Esophagus muscularis mucosa (tissue), 4 donors: ENCODE data around the gene CFD. TPM values are rescaled to one million over a fixed set of nuclear protein-coding genes. Genes with fewer than 3 reads are reported as not detected.
"Not testable (repeated sequence)": the region's sequence is repeated elsewhere in the genome, so short reads cannot be mapped to it uniquely, and the experiment has no call there.

Source experiments
- DNase-seq: peaks from one replicate; pipeline ENCODE4 v3.0.0-alpha.2; 2017; ENCODE audit errors: extremely low spot score
- H3K27ac ChIP-seq, 4 donors: fragments of 200-600 bp; sonication (generic); replicated peaks in 1 of 4; 1 replicate in 3 of 4; 2 replicates in 1 of 4; pipeline ENCODE4 v1.5.1; 2016 to 2019; ENCODE audit warnings: mild to moderate bottlenecking in 1 of 4
- H3K27me3 ChIP-seq, 4 donors: fragments of 200-600 bp; sonication (generic); one replicate each; pipeline versions ENCODE4 v1.5.1 to v1.6.0; 2016 to 2019
- H3K36me3 ChIP-seq, 4 donors: fragments of 200-600 bp; sonication (generic); one replicate each; pipeline ENCODE4 v1.5.1; 2016 to 2019
- H3K4me1 ChIP-seq, 4 donors: fragments of 200-600 bp; sonication (generic); one replicate each; pipeline ENCODE4 v1.5.1; 2016 to 2019
- H3K4me3 ChIP-seq, 4 donors: fragments of 200-600 bp; sonication (generic); 1 replicate in 2 of 4; 2 replicates in 2 of 4; pipeline ENCODE4 v1.5.1; 2016 to 2019; ENCODE audit warnings: mild to moderate bottlenecking in 4 of 4, moderate library complexity in 1 of 4
- H3K9me3 ChIP-seq, 4 donors: fragments of 200-600 bp; sonication (generic); 1 replicate in 3 of 4; 2 replicates in 1 of 4; pipeline ENCODE4 v1.5.1; 2016 to 2019
- EP300 ChIP-seq: sonication (generic); formaldehyde crosslinking; IDR thresholded peaks from one replicate; pipeline ENCODE4 v1.6.1; 2017; ENCODE audit warnings: antibody characterized with exemption
- POLR2A ChIP-seq: fragments of 450-650 bp; IDR thresholded peaks from one replicate; pipeline ENCODE4 v1.6.1; 2017; ENCODE audit warnings: antibody characterized with exemption, moderate library complexity, mild to moderate bottlenecking, low read depth
- POLR2AphosphoS5 ChIP-seq, 2 donors: sonication (generic); formaldehyde crosslinking; IDR thresholded peaks; one replicate each; pipeline ENCODE4 v1.6.1; 2017; ENCODE audit warnings: antibody characterized with exemption in 2 of 2
- WGBS: methylation state at CpG from one replicate; pipeline ENCODE4 v1.1.5; 2018; 5-methylcytosine and 5-hydroxymethylcytosine counted together
- intact Hi-C: fragments of 100-400 bp; cut with DNase I; formaldehyde crosslinking; loops from one replicate; pipeline ENCODE4 v1.15.1; 2023
- total RNA-seq, 4 donors: library from RNA; depleted of rRNA; stranded (reverse); fragments of >200 nt; gene quantifications; one replicate each; pipeline versions ENCODE4 v1.1.0 to v1.2.1, GENCODE V29; 2016
- TF ChIP-seq, protein P1 (sequence below), 3 experiments: fragments of 200-600 bp in 2 of 3; fragments of 450-650 bp in 1 of 3; sonication (generic) in 2 of 3; IDR thresholded peaks; one replicate each; pipeline ENCODE4 v1.5.1; 2017 to 2019; ENCODE audit warnings: antibody characterized with exemption in 3 of 3, mild to moderate bottlenecking in 2 of 3, moderate library complexity in 1 of 3

Gene CFD
- total RNA-seq, 4 donors from 2014 or later: 298 to 1,068 (median 643) TPM

DNA sequence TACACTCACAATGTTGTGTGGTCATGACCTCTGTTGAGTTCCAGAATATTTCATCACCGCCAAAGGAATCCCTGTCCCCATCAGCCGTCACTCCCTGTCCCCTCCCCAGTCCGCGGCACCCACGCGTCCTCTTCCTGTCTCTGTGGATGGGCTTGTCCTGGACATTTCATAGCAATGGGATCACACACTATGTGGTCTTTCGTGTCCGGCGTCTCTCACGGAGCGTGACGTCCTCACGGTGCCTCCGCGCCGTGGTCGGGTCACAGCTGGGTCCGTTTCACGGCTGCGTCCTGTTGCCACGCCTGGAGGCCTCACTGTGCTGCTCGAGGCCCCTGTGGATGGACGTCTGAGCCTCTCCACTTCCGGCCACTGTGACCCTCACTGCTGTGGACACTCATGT is 25.2 kb upstream of the CFD start:
- H3K36me3 ChIP-seq: no peaks in the 10 kb centered on the region
- intact Hi-C loops: no loop called here
- no peak overlapping the region for H3K4me3 ChIP-seq
- no peak for DNase-seq
- no peaks in the 10 kb centered on the region for H3K9me3 ChIP-seq
- peaks cover 0 to 79% (median 3%) of the 10 kb centered on the region in 4 donors for H3K27me3 ChIP-seq
- WGBS: 69% methylated on average over 24 of the region's 24 CpGs
- no peak overlapping the region for H3K27ac ChIP-seq
- no peaks in the 10 kb centered on the region for H3K4me1 ChIP-seq
- TF ChIP-seq POLR2AphosphoS5 (IDR thresholded peaks at IDR 0.05): no peak
- no peak for TF ChIP-seq POLR2A
- TF ChIP-seq, protein P1, sequence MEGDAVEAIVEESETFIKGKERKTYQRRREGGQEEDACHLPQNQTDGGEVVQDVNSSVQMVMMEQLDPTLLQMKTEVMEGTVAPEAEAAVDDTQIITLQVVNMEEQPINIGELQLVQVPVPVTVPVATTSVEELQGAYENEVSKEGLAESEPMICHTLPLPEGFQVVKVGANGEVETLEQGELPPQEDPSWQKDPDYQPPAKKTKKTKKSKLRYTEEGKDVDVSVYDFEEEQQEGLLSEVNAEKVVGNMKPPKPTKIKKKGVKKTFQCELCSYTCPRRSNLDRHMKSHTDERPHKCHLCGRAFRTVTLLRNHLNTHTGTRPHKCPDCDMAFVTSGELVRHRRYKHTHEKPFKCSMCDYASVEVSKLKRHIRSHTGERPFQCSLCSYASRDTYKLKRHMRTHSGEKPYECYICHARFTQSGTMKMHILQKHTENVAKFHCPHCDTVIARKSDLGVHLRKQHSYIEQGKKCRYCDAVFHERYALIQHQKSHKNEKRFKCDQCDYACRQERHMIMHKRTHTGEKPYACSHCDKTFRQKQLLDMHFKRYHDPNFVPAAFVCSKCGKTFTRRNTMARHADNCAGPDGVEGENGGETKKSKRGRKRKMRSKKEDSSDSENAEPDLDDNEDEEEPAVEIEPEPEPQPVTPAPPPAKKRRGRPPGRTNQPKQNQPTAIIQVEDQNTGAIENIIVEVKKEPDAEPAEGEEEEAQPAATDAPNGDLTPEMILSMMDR (IDR thresholded peaks at IDR 0.05): no peak
- no peak for TF ChIP-seq EP300

DNA sequence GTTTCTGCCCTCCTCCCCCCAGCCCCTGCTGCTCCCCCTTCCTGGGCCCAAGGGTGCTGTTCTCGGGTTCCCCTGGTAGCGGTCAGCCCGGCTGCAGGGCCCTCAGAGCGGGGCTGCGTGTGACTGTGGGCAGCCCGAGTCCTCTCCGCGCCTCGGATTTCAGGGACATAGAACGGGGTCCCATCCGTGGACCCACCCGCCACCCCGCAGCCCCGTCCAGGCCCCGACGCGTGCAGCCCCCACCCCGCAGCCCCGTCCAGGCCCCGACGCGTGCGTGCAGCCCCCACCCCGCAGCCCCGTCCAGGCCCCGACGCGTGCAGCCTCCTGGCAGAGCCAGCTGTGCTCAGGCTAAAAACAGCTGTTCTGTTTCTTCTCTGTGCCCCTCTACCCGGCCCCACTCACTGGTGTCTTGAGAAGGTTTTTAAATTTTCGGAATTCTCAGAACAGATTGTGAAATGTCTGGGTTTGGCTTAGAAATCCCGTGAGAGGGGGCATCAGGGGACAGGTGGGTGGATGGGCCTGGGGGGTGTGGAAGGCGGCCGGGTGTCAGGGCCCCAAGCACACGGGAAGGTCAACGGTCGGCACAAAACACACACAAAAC is 24.2 kb upstream of the CFD start:
- Histone ChIP-seq H3K9me3 (no peaks in the 10 kb centered on the region), H3K4me1 (no peaks in the 10 kb centered on the region), H3K36me3 (no peaks in the 10 kb centered on the region), H3K27me3 (peaks cover 0 to 80% (median 3%) of the 10 kb centered on the region in 4 donors), H3K4me3 (no peak overlapping the region), H3K27ac (no peak overlapping the region)
- no peak for DNase-seq
- WGBS: 36% methylated on average over 18 of the region's 36 CpGs
- intact Hi-C loops: no loop called here
- TF ChIP-seq POLR2AphosphoS5 (IDR thresholded peaks at IDR 0.05) (no peak), EP300 (no peak), POLR2A (no peak)
- TF ChIP-seq, protein P1 (IDR thresholded peaks at IDR 0.05): no peak

DNA sequence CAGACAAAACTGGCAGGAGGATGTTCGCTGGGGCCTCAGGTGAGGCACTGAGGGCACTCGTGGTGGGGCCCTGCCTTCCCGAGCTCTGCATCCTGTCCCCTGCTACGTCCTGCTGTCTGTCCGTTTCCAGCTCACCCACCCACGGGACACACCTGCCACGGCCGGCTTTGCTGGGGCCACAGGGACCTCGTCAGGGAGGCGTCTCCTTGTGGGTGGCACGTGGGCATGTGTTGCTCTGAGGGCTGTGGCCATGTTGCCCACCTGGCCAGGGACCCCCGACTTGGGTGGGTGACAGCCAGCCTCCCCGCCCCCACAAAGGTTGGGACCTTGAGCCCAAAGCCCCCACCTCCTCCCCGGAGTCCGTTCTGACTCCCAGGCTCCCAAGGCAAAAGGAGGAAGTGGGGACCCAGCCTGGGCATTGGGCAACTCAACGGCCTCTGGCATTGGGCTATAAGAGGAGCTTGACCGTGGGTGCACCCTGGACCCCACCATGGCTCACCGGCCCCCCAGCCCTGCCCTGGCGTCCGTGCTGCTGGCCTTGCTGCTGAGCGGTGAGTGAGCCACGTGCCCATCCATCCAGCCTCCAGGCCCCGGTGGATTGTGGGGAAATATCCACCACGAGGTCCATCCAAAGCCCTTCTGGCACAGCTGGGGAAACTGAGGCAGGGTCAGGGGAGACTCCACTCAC is 18.8 kb upstream of the CFD start, which contains the start of gene PRTN3:
PRTN3 (plus strand) TSS at position 481 of the 688 bp plus-strand sequence; CDS start at position 491, 10 bp downstream.
- DNase-seq: no peak
- WGBS: 70% methylated on average over 5 of the region's 24 CpGs
- H3K4me3 ChIP-seq: no peak within 1 kb of the TSS
- no peaks in the 10 kb centered on the region for H3K36me3 ChIP-seq
- peaks cover 0 to 90% (median 27%) of the 10 kb centered on the region in 4 donors for H3K27me3 ChIP-seq
- intact Hi-C loops: no loop called here
- H3K4me1 ChIP-seq: peaks cover 8 to 19% (median 13%) of the 10 kb centered on the region in 4 donors
- no peaks in the 10 kb centered on the region for H3K9me3 ChIP-seq
- H3K27ac ChIP-seq: no peak within 1 kb of the TSS
- TF ChIP-seq, protein P1 (IDR thresholded peaks at IDR 0.05): no peak
- no peak for TF ChIP-seq POLR2A
- no peak for TF ChIP-seq POLR2AphosphoS5 (IDR thresholded peaks at IDR 0.05)
- TF ChIP-seq EP300: no peak

DNA sequence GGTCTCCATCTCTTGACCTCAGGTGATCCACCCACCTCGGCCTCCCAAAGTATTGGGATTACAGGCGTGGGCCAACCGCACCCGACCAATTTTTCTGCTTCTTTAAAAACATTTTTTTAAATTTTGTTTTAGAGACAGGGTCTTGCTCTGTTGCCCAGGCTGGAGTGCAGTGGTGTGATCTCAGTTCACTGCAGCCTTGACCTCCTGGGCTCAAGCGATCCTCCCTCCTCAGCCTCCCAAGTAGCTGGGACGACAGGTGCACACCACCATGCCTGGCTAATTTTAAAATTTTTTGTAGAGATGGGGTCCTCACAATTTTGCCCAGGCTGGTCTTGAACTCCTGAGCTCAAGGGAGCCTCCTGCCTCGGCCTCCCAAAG is 16.7 kb upstream of the CFD start:
- H3K9me3 ChIP-seq, DNase-seq, H3K36me3 ChIP-seq, H3K27ac ChIP-seq, intact Hi-C loops: not testable (repeated sequence)
- H3K4me1 ChIP-seq: peaks cover 12 to 25% (median 18%) of the 10 kb centered on the region in 4 donors
- WGBS: 82% methylated on average over 7 of the region's 7 CpGs
- peaks cover 0 to 97% (median 35%) of the 10 kb centered on the region in 4 donors for H3K27me3 ChIP-seq
- peak overlapping the region in 1 of 4 donors; percentile 31 for H3K4me3 ChIP-seq

DNA sequence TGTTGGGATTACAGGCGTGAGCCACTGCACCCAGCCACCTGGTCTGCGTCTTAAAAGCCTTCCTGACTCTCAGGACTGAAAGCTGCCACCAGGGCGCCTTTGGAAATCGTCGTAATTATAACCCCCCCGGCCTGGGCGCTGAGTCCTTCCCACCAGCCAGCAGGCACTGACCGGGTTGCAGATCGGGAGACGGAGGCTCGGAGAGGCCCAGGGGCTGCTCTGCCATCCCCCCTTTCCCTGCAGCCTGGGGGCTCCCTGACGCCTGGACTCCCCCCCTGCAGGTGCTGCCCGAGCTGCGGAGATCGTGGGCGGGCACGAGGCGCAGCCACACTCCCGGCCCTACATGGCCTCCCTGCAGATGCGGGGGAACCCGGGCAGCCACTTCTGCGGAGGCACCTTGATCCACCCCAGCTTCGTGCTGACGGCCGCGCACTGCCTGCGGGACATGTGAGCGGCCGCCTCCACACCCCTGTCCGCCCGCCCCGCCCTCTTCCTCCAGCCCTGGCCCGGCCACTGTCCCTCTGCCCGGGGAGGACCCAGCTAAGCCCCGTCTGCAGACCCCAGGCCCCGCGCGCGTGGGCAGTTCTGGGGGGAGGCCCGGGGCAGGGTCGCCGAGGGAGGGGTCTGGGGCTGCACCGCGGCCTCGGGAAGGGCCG is 16.2 kb upstream of the CFD start:
- H3K27me3 ChIP-seq: peaks cover 0 to 96% (median 35%) of the 10 kb centered on the region in 4 donors
- no peaks in the 10 kb centered on the region for H3K9me3 ChIP-seq
- no peak overlapping the region for H3K27ac ChIP-seq
- no peak for DNase-seq
- WGBS: 8% methylated on average over 12 of the region's 46 CpGs
- H3K36me3 ChIP-seq: no peaks in the 10 kb centered on the region
- peaks cover 13 to 30% (median 23%) of the 10 kb centered on the region in 4 donors for H3K4me1 ChIP-seq
- TF ChIP-seq POLR2A: no peak
- TF ChIP-seq, protein P1 (IDR thresholded peaks at IDR 0.05): peak in 1 of 3 experiments; percentile 3
- H3K4me3 ChIP-seq: peak overlapping the region; percentile 31 to 42 (median 34)
- intact Hi-C loops: no loop called here
